ENCODE measurements around the gene LMO7.

LMO7 gene

GRCh38 chr13:75800545-75800944 is 164.4 kb downstream of the LMO7 start:
- DNase-seq (ENCODE audit: low read depth in 2 of 2): no peak

GRCh38 chr13:75801388-75801945 is 165.3 kb downstream of the LMO7 start:
- no peak for DNase-seq (ENCODE audit: low read depth in 2 of 2)

DNA sequence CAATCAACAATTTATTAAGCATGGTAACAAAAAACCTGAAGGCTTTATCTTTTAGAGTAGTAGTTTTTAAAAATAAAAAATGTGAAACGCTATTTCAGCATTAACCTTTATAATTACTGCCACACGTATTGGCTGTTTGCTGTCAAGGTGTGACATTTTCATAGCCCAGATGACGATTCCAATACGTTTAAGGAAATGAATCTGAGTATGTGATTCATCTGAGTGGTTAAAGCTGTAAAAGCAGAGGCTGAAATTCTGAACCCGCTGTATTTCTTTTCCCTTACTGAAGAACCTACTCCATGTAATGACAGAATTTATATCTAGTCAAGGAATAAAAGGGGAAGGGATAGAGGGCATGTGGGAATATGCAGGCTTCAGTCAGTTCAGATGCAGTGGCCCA is 166.0 kb downstream of the LMO7 start:
- no peak for DNase-seq (ENCODE audit: low read depth in 2 of 2)

DNA sequence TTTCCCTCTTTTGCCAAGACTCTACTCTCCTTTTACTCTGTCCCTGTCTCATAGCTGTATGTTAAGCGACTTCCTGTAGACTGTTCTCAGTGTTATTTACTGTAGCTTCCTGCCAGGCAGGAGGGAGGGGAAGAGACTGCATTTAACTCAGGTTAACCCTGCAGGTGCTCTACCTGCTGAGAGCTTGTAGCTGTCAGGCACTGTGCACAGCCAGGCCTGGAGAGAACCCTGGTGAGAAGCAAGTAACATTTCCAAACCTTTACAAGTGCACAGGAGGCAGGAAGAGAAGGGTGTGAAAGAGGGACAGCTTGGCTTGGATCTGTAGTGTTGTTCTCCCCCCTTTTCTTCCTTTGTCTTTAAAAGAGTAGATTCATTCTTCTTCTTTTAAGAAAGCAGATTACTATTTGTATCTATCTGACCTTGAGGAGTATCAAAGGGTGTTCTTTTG is 167.1 kb downstream of the LMO7 start:
- no peak for DNase-seq (ENCODE audit: low read depth in 2 of 2)

- no peak for DNase-seq (ENCODE audit: low read depth in 2 of 2)
Observed at GRCh38 chr13:75804054-75804453, 167.9 kb downstream of the LMO7 start.

- no peak for DNase-seq (ENCODE audit: low read depth in 2 of 2)
Observed at GRCh38 chr13:75804605-75805004, 168.5 kb downstream of the LMO7 start.

- no peak for DNase-seq (ENCODE audit: low read depth in 2 of 2)
Observed at GRCh38 chr13:75806117-75806516, 170.0 kb downstream of the LMO7 start.

- DNase-seq (ENCODE audit: low read depth in 2 of 2): no peak
Observed at GRCh38 chr13:75811361-75811760, 175.2 kb downstream of the LMO7 start.

DNA sequence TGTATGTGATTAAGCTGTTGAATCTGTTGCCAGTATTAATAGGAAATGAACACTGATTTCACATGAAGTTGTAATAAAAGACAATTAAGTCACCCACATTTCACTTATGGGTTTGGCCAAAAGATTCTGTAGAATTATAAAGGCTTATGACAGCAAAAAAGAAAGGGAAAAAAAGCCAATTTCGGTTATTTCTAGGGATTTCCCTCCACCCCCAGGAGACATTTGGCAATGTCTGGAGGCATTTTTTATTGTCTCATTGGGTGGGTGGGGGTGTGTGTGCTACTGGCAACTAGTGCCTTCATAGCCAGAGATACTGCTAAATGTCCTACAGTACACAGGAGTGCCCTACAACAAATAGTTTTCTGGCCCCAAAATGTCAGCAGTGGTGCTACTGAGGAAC is 175.7 kb downstream of the LMO7 start:
- no peak for DNase-seq (ENCODE audit: low read depth in 2 of 2)

- no peak for DNase-seq (ENCODE audit: low read depth in 2 of 2)
Observed at GRCh38 chr13:75812751-75813181, 176.6 kb downstream of the LMO7 start.

GRCh38 chr13:75813323-75813722 is 177.2 kb downstream of the LMO7 start:
- no peak for DNase-seq (ENCODE audit: low read depth in 2 of 2)

DNA sequence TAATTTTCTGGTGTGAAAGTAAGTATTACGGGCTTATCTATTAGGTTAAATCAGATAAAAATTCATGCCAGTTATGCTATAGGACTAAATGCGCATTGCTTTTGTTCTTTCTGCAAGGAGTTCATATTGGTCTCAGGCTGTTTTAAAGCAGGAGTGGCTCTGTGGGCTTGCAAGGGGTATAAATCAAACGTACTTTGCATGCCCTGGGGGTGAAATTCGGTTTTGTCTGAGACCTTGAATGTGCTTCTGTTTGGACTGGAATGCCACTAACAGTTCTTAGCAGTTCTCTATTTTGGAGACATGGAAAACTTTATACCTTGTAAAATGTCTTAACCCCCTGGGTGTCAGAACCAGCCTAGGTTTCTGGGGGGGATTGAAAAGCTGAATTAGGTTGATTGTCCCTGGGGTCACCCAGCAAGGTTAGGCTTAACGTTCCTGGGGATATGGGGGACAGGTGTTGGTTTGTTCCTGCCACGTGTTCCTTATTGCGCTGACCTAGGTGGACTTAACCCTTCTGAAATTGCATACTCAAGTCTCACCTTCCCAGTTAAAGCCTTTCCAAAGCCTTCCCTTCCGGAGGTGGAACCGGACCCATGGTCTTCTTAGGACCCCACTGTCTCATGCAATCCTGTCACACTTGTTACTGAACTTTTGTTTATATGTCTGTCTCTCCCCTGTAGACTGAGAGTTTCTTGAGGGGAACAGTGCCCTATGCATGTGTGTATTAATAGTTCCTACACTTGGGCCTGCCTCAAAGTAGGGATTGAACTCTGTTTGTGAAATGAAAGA is 182.2 kb downstream of the LMO7 start:
- no peak for DNase-seq (ENCODE audit: low read depth in 2 of 2)

DNA sequence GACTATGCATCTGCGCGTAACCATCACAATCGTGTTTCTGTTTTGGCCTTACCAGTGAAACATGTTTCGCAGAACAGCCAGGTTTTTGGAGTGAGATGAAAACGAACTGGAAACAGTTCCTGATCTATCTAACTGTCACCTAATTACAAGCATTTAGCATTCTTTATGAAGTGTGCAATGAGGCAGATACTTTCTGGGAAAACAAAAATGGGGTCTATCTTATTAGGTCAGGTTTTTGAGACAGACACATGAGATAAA is 182.8 kb downstream of the LMO7 start:
- no peak for DNase-seq (ENCODE audit: low read depth in 2 of 2)

GRCh38 chr13:75825161-75825560 is 189.0 kb downstream of the LMO7 start:
- DNase-seq (ENCODE audit: low read depth in 2 of 2): no peak

DNA sequence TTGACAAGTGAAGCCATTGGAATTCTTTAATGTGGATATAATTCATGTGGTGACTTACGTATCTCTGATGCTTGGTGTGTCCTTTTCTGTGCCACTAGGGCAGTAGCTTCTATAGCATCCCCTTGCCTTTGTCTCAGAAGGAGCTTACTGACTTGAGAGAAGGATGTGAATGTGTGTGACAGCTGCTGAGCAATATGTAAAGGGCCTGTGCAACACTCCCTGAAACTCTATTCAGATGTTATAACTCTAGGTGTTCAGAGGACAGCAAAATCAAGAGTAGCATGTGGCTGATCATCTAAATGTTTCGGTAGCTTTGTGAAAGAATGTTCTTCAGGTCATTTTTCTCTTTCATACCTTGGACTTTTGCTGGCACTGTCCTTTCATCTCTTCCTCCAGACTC is 189.5 kb downstream of the LMO7 start:
- no peak for DNase-seq (ENCODE audit: low read depth in 2 of 2)

- DNase-seq (ENCODE audit: low read depth in 2 of 2): no peak
Observed at GRCh38 chr13:75826391-75826790, 190.3 kb downstream of the LMO7 start.

- no peak for DNase-seq (ENCODE audit: low read depth in 2 of 2)
Observed at GRCh38 chr13:75829830-75830229, 193.7 kb downstream of the LMO7 start.

- no peak for DNase-seq (ENCODE audit: low read depth in 2 of 2)
Observed at GRCh38 chr13:75830842-75831241, 194.7 kb downstream of the LMO7 start.

DNA sequence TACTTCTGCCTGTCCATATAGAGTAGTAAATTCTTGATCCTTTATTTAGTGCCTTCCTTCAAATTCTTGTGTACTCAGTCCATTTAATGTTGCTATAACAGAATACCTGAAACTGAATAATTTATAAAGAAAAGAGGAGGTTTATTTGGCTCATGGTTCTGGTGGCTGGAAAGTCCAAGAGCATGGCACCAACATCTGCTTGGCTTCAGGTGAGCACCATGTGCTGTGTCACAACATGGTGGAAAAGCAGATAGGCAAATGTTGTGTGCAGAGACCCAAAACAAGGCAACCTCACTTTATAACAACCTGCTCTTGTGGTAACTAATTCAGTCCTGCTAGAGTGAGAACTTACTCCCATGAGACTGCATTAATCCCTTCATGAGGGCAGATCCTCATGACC is 195.3 kb downstream of the LMO7 start:
- no peak for DNase-seq (ENCODE audit: low read depth in 2 of 2)

DNA sequence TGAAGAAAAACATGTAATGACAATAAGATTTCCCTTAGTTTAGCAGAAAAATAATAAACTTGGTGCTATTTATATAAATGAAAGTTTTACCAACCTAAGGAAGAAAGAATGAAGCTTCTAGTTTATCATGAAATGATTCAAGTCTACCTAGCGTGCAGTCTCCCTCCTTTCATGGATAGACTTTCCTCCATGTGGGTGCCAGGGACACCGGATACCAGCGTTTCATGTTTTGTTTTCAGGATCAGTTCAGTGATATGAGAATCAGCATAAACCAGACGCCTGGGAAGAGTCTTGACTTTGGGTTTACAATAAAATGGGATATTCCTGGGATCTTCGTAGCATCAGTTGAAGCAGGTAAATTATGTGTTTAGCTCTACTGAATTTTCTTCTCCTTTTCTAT is 196.7 kb downstream of the LMO7 start:
- no peak for DNase-seq (ENCODE audit: low read depth in 2 of 2)

GRCh38 chr13:75836441-75836840 is 200.3 kb downstream of the LMO7 start:
- no peak for DNase-seq (ENCODE audit: low read depth in 2 of 2)

GRCh38 chr13:75838366-75839005 is 202.4 kb downstream of the LMO7 start:
- no peak for DNase-seq (ENCODE audit: low read depth in 2 of 2)

DNA sequence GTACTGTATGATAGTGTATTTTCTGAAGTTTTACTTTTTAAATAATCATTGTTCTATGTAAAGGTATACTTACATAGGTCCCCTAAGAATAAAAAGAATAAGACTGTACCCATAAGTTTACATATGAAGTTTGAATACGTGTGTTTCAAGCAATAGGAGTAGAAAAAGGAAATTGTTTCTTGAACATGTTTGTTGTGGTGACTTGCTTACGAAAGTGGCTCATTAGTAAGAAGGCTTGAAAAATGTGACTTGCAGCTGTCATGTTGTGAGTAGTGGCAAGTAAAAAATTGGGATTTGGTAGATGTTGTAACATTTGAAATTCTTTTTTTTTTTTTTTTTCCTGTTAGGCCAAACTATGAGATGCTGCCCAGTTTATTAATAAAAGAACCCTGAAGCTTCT is 203.3 kb downstream of the LMO7 start:
- DNase-seq (ENCODE audit: low read depth in 2 of 2): no peak
